Keratinocyte (primary cell): ENCODE measurements around the gene CASK. TPM values are rescaled to one million over a fixed set of nuclear protein-coding genes. Genes with fewer than 3 reads are reported as not detected.

ENCODE experiments used
- DNase-seq: peaks from one replicate; pipeline ENCODE4 v3.0.0-alpha.2; 2011; ENCODE audit warnings: low read depth, missing footprints, low spot score
- FAIRE-seq: peaks from 2 replicates; lab custom pipeline; 2011; peaks lifted over from hg19 to GRCh38; lab: Jason Lieb, UNC
- H2AFZ ChIP-seq: 2 replicates; pipeline ENCODE4 v1.6.0; 2012; ENCODE audit warnings: low read length, control low read depth, inconsistent platforms; ENCODE audit not compliant: control insufficient read depth
- H3K27ac ChIP-seq: 2 replicates; pipeline ENCODE4 v1.5.1; 2011; ENCODE audit warnings: low read length; ENCODE audit not compliant: control insufficient read depth, insufficient read depth
- H3K27me3 ChIP-seq: 3 replicates; pipeline ENCODE4 v1.6.0; 2011; ENCODE audit warnings: low read length; ENCODE audit not compliant: control insufficient read depth, insufficient read depth; ENCODE audit errors: extremely low read depth
- H3K36me3 ChIP-seq, 2 experiments: 2 replicates in 1 of 2; 3 replicates in 1 of 2; pipeline ENCODE4 v1.5.1; 2011; ENCODE audit warnings: low read length in 2 of 2, mild to moderate bottlenecking in 1 of 2; ENCODE audit not compliant: control insufficient read depth in 2 of 2, insufficient read depth in 2 of 2; ENCODE audit errors: extremely low read depth in 1 of 2
- H3K4me1 ChIP-seq: 3 replicates; pipeline ENCODE4 v1.5.1; 2011; ENCODE audit warnings: low read length; ENCODE audit not compliant: control insufficient read depth, insufficient read depth; ENCODE audit errors: extremely low read depth
- H3K4me2 ChIP-seq: 3 replicates; pipeline ENCODE4 v1.6.0; 2011; ENCODE audit warnings: low read depth, low read length; ENCODE audit not compliant: control insufficient read depth, insufficient read depth; ENCODE audit errors: extremely low read depth
- H3K4me3 ChIP-seq, 3 experiments: fragments of 200-600 bp in 1 of 3; sonication (generic) in 1 of 3; 2 replicates in 2 of 3; 3 replicates in 1 of 3; pipeline ENCODE4 v1.5.1; 2011 to 2016; ENCODE audit warnings: low read length in 3 of 3, mild to moderate bottlenecking in 3 of 3, control low read depth in 2 of 3, inconsistent platforms in 1 of 3, low read depth in 1 of 3, mixed read lengths in 1 of 3, mixed run types in 1 of 3, moderate library complexity in 1 of 3; ENCODE audit not compliant: control insufficient read depth in 2 of 3, insufficient read depth in 2 of 3; ENCODE audit errors: extremely low read depth in 1 of 3
- H3K79me2 ChIP-seq: 2 replicates; pipeline ENCODE4 v1.6.0; 2012; ENCODE audit warnings: low read length; ENCODE audit not compliant: control insufficient read depth, insufficient read depth
- H3K9ac ChIP-seq: 3 replicates; pipeline ENCODE4 v1.6.0; 2011; ENCODE audit warnings: low read length; ENCODE audit not compliant: control insufficient read depth, insufficient read depth; ENCODE audit errors: extremely low read depth
- H3K9me1 ChIP-seq: 3 replicates; pipeline ENCODE4 v1.6.0; 2011; ENCODE audit warnings: low read length; ENCODE audit not compliant: control insufficient read depth, insufficient read depth; ENCODE audit errors: extremely low read depth
- H3K9me3 ChIP-seq: 2 replicates; pipeline ENCODE4 v1.5.1; 2012; ENCODE audit warnings: low read depth, low read length; ENCODE audit not compliant: control insufficient read depth
- H4K20me1 ChIP-seq: 3 replicates; pipeline ENCODE4 v1.6.0; 2011; ENCODE audit warnings: low read length; ENCODE audit not compliant: control insufficient read depth, insufficient read depth; ENCODE audit errors: extremely low read depth
- CTCF ChIP-seq, 3 experiments: IDR thresholded peaks in 1 of 3; conservative IDR thresholded peaks in 1 of 3; optimal IDR thresholded peaks in 1 of 3; 2 replicates in 2 of 3; 3 replicates in 1 of 3; pipeline versions ENCODE3 to v1.5.1; 2011; ENCODE audit warnings: low read length in 3 of 3, mild to moderate bottlenecking in 3 of 3, moderate library complexity in 2 of 3, control low read depth in 1 of 3, inconsistent platforms in 1 of 3; ENCODE audit not compliant: insufficient read depth in 2 of 3; ENCODE audit errors: extremely low read depth in 1 of 3
- EZH2 ChIP-seq: IDR thresholded peaks from one replicate; pipeline ENCODE4 v1.6.1; 2012; ENCODE audit warnings: inconsistent platforms, mild to moderate bottlenecking, low read length, moderate library complexity
- dilution Hi-C: fragments of 300-500 bp; cut with MboI; formaldehyde crosslinking; loops from one replicate; pipeline ENCODE4 v1.7.0; 2020; ENCODE audit warnings: low sequenced_read_pairs; ENCODE audit not compliant: extremely low pct_ligation_motif_present
- polyA plus RNA-seq, 5 experiments: library from polyadenylated mRNA; depleted of rRNA in 3 of 5; stranded (reverse) in 3 of 5; stranded (forward) in 1 of 5; unstranded in 1 of 5; fragments of >200 nt; gene quantifications; 1 replicate in 1 of 5; 2 replicates in 3 of 5; 3 replicates in 1 of 5; pipeline versions ENCODE4 v1.2.1 to v1.2.3, GENCODE V29; 2011 to 2012; ENCODE audit warnings: missing spikeins in 2 of 5, low read depth in 1 of 5, low replicate concordance in 1 of 5

Gene CASK
- polyA plus RNA-seq, 1 donor (not counting 4 experiments of a cell fraction or from before 2014, with no cell fraction given) = 33.7 TPM

- FAIRE-seq = no peak
- TF ChIP-seq CTCF (optimal IDR thresholded peaks at IDR 0.05 in 1 of 3, IDR thresholded peaks at IDR 0.05 in 1 of 3, conservative IDR thresholded peaks at IDR 0.05 in 1 of 3; ENCODE audit: extremely low read depth in 1 of 3, insufficient read depth in 2 of 3, low read length in 3 of 3) (no peak), EZH2 (no peak)
- Histone ChIP-seq H3K27ac (no peak overlapping the region), H3K27me3 (no peaks in the 10 kb centered on the region), H3K9me1 (no peaks in the 10 kb centered on the region), H3K9me3 (no peaks in the 10 kb centered on the region), H3K4me1 (no peaks in the 10 kb centered on the region), H4K20me1 (no peaks in the 10 kb centered on the region), H3K36me3 (no peaks in the 10 kb centered on the region), H3K4me3 (no peak overlapping the region), H2AFZ (no peak overlapping the region), H3K79me2 (no peaks in the 10 kb centered on the region), H3K9ac (no peak overlapping the region), H3K4me2 (no peak overlapping the region)
- dilution Hi-C loops = no loop called here
- no peak for DNase-seq
Observed at GRCh38 chrX:41732260-41732659, 191.1 kb downstream of the CASK start.

GRCh38 chrX:41730081-41730480, 193.3 kb downstream of the CASK start:
- Histone ChIP-seq H3K9me1 (no peaks in the 10 kb centered on the region), H3K27ac (no peak overlapping the region), H3K79me2 (no peaks in the 10 kb centered on the region), H3K27me3 (no peaks in the 10 kb centered on the region), H3K4me3 (no peak overlapping the region), H3K36me3 (no peaks in the 10 kb centered on the region), H4K20me1 (no peaks in the 10 kb centered on the region), H3K9ac (no peak overlapping the region), H3K4me2 (no peak overlapping the region), H3K9me3 (no peaks in the 10 kb centered on the region), H2AFZ (no peak overlapping the region), H3K4me1 (no peaks in the 10 kb centered on the region)
- TF ChIP-seq CTCF (optimal IDR thresholded peaks at IDR 0.05 in 1 of 3, IDR thresholded peaks at IDR 0.05 in 1 of 3, conservative IDR thresholded peaks at IDR 0.05 in 1 of 3; ENCODE audit: extremely low read depth in 1 of 3, insufficient read depth in 2 of 3, low read length in 3 of 3) (no peak), EZH2 (no peak)
- DNase-seq = no peak
- dilution Hi-C loops = no loop called here
- no peak for FAIRE-seq
